GM08714 (cell line): ENCODE measurements around the gene DNTT.

Experiments used
- H3K4me3 ChIP-seq: fragments of 200-500 bp; sonication (Bioruptor generic); 2 replicates; pipeline ENCODE4 v1.5.1; 2014; ENCODE audit warnings: mild to moderate bottlenecking, low read length, inconsistent platforms
- ZNF274 ChIP-seq: IDR thresholded peaks from 2 replicates; pipeline ENCODE4 v1.6.1; 2012; ENCODE audit warnings: mild to moderate bottlenecking, low read depth, low read length

Gene DNTT

DNA sequence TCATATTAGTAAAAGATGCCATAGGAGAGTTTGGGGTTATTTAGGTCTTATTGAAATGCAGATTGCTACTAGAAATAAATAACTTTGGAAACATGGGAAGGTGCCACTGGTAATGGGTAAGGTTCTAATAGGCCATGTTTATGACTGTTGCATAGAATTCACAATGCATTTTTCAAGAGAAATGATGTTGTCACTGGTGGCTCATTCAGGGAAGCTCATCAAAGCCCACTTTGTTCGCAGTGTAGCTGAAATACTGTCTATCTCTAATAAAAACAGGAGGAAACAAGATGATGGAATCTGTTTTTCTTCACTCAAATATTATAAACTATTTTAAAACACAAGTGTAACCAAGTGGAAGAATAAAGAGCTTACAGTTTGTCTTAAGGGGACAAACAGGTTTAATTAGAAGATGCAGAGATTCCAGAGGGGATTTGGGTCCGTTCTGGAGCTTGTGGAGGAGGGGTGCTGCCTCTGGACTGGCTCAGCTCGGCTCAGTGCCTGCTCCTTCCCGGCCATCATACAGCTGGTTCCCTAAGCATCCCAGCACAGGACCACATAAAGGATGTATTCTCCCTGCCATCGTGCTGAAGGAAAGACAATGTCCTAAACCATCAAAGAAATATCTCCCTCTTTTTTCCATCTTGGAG, 34.2 kb downstream of the DNTT start:
- TF ChIP-seq ZNF274: no peak
- no peak overlapping the region for H3K4me3 ChIP-seq

DNA sequence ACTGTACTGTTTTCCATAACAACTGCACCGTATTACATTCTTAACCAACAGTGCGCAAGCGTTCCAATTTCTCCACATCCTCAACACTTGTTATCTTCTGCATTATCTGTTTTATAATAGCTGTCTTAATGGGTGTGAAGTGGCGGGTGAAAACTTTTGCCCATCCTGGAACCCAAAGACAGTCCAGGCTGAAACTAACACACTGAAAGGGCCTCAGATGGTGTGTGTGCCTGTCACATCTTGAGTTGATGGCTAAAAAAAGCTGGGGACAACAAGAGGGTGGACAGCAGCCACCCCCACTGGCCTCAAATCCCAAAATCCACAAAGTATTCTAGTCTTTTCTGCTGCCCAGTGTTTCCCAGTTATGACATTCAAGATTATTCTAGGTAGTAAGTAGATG, 35.1 kb downstream of the DNTT start:
- no peak overlapping the region for H3K4me3 ChIP-seq
- no peak for TF ChIP-seq ZNF274

DNA sequence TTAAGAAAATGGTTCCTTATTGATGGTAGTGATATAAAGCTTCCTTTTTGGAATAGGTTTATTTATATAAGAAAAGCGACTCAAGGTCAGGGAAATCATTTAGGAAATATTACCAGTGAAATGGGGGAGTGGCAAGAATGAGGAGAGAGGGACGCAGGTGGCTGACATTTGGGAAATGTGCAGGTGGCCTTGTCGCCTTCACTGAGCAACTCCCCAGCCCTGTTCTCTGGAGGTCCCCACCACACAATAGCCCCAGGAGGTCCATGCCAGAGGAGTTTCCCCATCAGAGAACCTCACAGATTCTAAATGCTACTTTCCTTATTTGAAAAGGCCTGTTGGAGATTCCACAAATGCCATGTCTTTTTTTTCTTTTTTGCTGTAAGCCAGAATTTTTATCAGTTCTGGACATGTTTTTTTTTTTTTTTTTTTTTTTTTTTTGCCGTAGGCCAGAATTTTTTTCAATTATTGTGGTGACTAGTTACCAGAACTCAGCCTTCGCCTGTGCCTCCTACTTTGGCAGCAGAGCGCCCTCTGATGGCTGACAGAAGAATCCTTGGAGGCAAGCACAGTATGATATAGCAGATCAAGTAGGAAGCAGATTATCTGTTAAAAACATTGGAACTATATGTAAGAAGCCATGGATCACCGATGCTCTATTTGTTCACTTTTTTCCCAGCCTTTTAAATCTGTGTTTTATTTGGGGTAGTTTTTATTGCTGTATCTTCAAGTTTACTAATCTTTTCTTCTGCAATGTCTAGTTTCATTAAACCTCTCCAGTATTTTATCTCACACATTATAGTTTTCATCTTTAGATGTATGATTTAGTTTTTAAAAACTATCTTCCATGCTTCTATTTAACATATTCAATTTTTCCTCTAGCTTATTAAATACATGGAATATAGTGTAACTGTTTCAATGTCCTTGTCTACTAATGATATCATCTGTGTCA, 36.0 kb downstream of the DNTT start:
- TF ChIP-seq ZNF274: no peak

DNA sequence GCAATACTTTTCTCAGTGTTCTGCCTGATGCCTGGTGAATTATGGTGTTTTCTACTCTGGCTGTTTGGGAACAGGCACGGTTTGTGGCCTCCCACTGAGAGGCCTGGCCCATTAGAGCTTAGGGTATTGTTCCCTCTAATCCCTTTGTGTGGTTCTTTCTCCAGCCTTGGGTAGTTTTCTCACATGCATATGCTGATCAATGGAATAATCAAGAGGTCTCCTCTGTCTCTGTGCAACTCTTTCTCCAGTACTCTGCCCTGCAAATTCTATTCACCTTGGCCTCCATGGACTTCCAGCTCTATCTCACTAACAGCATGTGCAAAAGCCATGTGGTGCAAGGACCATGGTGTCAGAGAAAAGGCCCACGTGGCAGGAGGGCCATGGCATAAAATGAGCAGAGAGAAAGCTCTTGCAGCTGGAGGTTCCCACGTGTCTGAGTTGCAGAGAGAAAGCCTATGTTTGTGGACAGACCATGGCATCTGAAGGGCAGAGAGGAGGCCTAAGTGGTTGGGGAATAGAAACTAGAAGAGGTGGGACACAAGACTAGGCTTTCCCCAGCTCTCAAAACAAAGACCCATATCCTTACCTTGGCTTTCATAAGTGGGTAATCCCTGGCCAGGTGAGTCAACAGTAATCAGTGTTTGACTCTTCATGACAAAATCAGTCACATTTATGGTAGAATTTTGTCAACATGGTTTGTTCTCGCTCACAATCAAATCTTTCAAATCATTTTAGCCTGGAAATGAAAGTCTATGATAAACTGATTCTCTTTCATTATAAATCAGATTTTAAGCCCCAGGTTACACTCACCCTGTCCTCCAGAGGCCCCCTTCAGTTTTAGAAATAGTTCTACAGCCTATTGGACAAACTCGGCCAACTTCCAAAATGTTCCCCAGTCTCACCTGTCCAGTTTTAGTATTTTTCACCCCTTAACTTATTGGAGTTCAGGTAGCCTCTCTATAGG, 37.3 kb downstream of the DNTT start:
- TF ChIP-seq ZNF274: no peak
- H3K4me3 ChIP-seq: no peak overlapping the region

More for the DNA sequence above, 36.0 kb downstream of the DNTT start:
- no peak overlapping the region for H3K4me3 ChIP-seq

DNA sequence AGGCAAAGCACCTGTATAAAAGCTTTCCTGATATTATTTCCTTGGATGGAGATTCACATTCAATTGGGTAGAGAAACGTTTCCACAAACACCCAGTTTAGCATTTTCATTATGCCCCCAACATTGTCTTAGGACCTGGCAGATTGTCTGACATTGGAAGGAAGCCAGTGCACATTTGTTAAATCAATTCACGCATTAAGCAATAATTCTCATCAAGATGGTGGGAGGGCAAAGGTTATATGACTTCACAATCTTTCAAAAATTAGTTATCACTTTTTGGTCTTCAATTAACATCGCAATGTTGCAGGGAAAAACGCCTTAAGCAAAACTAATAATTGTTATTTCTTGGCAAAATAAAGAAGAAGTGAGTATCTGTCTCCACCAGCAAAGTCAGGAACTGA, 38.2 kb downstream of the DNTT start:
- no peak overlapping the region for H3K4me3 ChIP-seq
- no peak for TF ChIP-seq ZNF274

DNA sequence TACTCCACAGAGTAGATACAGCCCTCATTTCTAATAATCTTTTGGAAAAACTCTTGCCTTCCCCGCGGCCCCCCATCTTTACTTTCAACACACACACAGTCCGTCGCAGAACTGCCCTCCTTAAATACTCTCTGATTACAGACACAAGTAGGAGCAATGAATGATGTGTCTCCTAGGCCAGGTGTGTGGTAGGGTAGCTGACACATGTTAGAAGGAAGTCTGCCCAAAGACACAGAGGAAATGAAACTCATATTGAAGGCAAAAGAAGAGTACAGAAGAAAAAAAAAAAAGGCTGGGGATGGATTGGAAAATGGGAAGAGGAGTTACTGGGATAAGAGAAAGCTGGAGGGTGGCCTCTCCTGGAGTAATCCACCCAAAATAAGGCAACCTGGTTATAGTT, 39.9 kb downstream of the DNTT start:
- no peak for TF ChIP-seq ZNF274
- H3K4me3 ChIP-seq: no peak overlapping the region

DNA sequence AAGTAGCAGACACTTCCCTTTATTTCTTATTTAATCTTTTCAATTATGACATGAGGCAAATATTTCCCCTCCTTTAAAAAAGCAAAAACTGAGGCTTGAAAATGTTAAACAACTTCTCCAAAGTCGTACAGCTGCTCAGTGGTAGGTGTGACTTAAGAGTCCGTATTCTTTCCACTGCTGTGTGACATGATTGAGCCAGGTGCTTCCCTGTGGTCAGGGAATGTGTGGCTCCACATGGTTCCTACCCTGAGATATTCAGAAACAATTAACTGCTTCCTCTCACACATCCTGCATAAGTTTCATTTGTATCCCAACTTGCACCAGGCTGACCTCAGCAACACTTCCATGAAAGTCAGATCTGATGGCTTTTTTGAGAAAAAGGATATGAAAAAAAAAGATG, 41.0 kb downstream of the DNTT start:
- TF ChIP-seq ZNF274: no peak
- H3K4me3 ChIP-seq: no peak overlapping the region

DNA sequence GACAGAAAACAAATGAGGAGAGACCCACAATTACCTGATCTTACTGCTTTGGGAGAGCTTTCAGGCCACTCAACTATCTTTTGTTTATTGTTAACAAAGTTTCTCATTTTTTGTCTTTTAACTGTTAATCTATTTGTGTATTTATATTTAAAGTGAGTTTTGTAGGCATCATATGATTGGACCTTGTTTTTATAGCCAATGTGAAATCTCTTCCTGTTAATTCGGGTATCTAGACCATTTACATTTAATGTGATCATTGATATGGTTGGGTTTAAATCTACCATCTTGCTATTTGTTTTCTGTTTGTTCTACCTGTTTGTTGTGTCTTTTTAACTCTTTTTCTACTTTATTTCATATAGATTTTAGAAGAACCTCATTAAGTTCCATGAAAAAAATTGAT, 42.1 kb downstream of the DNTT start:
- H3K4me3 ChIP-seq: no peak overlapping the region
- TF ChIP-seq ZNF274: no peak

DNA sequence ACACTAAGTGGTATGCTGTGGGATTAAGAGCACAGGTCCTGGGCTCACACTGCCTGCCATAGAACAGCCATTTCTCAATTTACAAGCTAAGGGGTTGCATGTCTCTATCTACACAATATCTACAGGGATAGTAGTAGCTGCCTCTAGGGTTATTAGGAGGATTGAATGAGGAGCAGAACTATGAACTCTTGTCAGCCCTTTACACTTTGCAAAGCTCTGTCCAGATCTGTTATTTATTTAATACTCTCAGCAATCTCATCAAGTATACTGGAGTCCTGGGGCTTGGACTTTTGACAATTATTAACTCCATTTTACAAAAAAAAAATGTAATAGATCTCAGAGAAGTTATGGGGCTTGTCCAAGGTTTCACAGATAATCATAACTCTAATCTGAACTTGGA, 47.8 kb downstream of the DNTT start:
- TF ChIP-seq ZNF274: no peak
- no peak overlapping the region for H3K4me3 ChIP-seq

DNA sequence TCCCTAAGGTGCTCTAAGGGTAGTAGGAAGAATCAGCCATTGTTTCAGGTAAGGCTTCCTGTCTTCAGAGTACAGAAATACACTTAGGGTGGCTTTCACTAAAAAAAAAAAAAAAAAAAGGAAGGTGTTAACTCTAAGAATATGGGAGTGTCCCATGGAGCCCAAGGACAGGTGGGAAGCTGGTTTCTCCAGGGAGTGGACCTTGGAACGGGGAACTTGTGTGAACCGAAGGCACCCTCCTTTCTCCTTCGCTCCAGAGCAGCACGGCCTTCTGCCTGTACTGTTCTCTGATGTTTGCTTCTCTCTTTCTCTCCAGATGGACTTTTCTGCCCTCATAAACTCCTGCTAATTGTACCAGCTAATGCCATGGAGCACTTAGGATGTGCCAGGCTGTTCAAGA, 48.3 kb downstream of the DNTT start:
- no peak overlapping the region for H3K4me3 ChIP-seq
- no peak for TF ChIP-seq ZNF274

DNA sequence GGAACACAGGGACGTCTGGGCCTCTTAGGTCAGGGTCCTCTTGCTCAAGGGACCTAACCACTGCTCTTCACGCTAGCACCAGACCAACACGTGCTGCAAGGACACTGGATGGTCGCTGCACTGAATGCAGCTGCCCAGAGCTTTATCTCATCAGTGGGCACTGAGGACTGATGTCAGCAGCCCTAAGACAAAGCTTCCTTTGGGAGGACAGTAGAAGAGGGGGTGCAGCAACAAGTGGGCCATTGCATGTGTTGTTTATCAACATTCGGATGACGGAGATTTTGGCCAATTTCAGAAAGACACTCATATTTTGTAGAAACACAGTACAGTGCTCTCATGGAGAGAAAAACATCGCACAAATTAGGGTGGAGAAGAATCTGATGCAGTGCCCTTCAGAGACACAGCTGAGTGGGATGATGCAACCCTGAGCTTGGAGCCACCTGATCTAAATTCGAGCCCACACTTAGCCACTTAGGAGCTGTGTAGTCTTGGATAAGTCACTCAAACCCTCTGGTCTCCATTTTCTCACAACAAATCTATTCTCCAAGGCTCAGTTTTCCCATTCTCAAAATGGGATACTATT, 52.9 kb downstream of the DNTT start:
- TF ChIP-seq ZNF274: no peak
- H3K4me3 ChIP-seq: no peak overlapping the region

DNA sequence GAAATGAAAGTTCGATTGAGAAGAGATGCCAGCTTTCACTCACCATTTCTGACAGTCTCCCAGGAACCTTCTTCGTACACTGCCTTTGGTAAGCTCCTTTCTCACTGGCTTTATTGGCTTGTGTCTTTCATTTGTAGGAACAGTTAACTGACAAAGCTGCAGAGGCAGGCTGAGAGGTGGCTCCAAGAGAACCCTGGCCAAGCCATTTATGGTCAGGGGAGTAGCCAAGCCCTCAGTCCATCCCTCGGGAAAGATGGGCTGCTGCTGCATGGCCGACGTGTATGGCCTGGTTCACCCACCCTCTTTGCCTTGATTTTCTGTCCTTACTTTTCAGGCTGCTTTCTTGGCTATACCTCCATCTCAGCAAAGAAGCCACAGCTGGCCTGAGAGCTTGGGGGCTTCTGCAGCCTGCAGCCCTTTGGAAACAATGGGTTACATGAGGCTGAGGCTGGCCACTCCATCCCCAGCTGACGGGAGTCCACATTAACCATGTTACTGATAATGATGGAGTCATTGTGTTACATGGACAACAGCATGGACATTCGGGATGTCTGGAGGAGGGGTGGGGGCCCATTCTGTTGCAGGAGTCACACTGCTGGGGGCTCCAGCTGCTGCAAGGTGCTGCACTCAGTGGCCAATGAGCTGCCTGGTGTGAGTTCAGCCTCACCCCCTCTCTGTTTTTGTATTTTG, 54.8 kb downstream of the DNTT start, which contains the start of gene OPALIN:
TSS of gene OPALIN (minus strand) at position 152 of the 690 bp plus-strand sequence. CDS start at position 46, 106 bp downstream.
- no peak for TF ChIP-seq ZNF274

DNA sequence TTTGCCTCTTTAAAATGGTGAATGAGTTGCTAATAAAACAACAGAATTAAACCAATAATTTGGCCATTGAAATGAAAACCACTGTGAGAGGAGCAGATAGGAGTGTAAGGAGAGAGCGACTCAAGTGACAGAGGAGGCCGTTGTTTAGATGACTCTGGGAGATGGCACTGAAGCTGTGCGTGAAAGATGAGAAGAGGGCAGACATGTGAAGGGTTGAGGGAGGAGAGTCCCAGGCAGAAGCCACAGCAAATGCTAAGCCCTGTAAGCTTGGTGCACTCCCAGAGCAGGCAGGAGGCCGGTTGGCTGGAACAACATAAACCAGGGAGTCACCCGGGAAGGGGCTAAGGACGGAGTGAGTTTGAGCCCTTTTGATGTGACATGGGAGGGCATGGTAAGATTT, 55.4 kb downstream of the DNTT start:
- no peak for TF ChIP-seq ZNF274
- H3K4me3 ChIP-seq: no peak overlapping the region

More for the DNA sequence above, 54.8 kb downstream of the DNTT start, which contains the start of gene OPALIN:
- no peak within 1 kb of the TSS for H3K4me3 ChIP-seq

DNA sequence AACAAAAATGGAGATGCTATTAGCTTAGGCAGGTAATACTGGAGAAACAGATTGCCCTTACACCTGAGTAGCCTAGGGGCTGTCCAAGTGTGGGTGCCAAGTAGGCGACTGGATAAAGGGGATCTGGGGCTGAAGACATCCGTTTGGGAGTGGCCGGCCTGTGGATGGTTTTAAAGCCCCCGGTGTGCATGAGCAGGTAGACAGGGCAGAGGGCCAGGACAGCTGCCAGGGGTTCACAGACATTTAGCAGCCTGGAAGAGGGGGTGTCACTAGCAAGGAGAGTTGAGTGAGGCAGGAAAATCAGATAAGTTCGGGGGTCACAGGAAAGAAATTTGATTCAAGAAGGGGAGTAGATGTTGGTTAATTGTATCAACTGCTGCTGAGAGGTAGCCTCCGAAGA, 56.1 kb downstream of the DNTT start:
- no peak for TF ChIP-seq ZNF274
- H3K4me3 ChIP-seq: no peak overlapping the region
